Effector CD8-positive, alpha-beta T cell (primary cell): ENCODE data around the gene PLD5.

Experiments used
- DNase-seq: peaks from one replicate; lab custom pipeline; 2025; lab: John Stamatoyannopoulos, UW
- total RNA-seq, 4 experiments: gene quantifications; one replicate each; lab custom pipeline; 2026; lab: John Stamatoyannopoulos, UW

PLD5 gene
- 0 reads per million in 4 experiments for total RNA-seq

DNA sequence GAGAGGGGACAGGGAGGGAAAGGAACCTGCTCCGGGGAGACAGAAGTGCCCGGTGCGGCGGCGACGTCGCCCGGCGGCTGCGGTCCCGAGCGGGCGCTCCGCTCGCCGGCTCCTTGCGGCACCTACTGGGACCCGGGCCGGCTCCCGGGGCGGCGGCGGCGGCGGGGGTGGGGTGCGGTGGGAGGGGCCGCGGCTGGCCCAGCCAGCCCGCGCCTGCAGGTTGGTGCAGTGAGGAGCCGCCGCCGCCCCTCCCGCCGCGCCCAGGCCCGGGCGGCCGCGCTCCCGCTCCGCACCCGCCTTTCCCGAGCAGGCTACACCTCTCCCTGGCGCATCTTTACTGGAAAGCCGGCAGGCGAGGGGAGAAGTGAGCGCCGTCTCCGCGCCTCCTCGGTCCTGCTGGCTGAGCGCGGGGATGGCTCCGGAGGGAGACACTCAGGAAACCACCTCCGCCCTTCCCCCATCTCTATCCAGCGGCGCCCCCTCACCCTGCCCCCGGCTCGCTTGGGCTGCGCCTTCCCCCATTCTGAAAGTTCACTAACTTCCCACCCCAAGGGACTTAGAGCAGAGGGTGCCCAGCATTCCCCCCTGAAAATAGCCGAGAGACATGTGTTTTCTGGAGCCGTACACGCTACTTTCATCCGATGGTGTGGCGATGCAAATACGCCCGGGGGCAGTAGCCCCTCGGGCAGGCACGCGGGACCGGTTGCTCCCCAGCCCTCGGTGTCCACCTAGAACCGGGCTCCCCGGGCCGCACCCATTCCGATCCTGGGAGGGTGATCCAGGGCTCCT, at the start of gene PLD5:
Gene PLD5, minus strand, starts transcription at position 127 of the 789 bp plus-strand sequence.
- no peak for DNase-seq

DNA sequence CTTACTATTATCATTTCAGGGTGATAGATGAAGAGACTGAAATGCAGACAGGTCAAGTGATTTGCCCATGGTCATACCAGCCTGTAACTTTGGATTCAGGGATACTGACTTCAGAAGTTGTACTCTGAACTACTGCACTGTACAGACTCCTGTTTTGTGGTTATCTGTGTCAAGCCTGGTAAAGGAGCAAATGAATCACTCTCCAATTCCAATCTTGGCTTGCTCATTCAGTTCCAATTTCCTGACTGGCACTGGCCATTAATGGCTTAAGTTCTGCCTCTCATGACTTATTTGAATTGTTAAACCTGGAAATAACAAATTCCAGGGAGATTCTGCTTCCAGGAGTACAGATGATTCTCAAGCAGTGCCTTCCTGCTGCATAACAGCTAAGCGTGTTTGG, 45.4 kb upstream of the PLD5 start:
- no peak for DNase-seq

DNA sequence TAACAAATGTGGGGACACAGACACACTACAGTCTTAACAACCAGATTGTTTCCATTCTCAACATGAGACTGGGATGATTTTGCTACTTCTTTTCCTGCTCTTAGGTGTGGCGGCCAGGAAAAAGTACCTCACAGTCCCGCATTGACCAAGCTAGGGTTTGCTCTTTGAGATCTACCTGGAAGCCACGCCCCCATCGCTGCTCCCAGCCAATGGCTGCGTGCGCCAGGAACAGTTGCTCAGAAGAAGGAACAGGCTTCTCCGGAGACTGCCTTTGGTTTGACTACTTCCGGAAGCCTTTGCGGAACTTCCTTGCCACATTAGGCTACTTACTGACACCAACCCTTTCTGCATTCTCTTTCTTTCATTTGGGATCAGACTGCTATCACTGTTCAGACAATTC, 44.2 kb upstream of the PLD5 start:
- DNase-seq, result no peak

DNA sequence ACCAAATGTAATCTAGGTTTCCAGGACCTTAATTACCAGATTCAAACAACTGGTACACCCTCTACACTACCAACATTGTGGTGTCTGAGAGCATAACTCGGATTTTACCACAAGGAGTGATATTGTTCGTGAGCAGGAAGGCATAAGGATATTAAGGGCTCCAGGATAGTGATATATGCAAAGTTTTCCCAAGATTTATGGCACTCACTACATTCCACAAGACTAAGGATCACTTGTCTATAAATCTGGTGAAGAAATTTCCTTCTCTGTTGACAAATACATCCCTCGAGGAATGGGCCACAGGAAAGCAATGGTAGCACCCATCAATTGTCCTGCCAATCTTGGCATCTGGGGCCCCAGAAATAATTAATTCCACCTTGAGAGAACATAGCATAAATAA, 43.1 kb upstream of the PLD5 start:
- DNase-seq, result no peak

DNA sequence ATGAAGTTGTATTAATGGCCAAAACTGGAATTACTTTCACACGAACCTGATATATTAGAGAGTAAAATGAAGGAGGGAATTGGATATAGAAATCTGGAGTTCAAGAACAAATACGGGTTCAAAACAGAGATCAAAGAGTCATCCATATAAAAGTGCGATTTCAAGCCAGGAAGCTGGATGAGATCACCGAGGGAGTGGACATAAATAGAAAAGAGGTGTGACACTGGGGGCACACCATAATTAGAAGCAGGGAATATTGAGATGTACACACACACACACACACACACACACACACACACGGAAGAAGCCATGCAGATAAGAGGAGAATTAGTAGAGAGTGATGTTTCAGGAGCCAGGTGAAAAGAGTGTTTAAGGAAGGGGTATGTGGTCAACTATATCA, 32.3 kb upstream of the PLD5 start:
- DNase-seq, result no peak

DNA sequence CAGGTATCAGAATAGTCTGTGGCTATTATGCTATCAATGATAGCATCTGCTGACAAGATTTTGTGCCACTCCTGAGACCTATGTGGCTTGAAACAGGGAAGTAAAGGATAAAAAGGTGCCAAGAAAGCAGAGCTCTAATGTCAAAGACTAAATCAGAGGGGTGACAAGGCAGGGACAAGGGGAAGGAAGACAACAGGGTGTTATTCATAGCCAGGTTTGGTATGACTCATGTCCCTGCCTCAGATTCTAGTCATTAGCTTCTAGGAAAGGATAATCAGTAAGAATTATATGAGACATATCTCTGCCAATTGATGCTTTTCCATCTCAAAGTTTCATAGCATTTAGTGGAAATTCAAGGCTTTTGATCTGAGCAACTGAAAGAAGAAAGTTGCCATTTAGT, 31.8 kb upstream of the PLD5 start:
- DNase-seq, result no peak

DNA sequence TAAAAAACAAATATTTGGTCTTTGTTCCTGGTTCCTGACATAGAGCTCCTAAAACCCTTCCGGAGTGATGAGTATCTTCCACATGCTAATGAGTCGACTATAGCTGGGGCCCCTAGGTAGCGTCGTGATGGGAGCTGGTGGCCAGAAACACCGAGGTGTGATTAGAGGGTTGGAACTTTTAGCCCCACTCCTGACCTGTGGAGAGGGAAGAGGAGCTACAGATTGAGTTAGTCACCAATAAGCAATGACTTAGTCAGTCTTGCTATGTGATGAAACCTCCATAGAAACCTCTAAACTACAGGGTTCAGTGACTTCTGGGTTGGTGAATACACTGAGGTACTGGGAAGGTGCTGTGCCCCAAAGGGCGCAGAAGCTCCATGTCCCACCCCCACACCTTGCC, 30.1 kb upstream of the PLD5 start:
- no peak for DNase-seq

DNA sequence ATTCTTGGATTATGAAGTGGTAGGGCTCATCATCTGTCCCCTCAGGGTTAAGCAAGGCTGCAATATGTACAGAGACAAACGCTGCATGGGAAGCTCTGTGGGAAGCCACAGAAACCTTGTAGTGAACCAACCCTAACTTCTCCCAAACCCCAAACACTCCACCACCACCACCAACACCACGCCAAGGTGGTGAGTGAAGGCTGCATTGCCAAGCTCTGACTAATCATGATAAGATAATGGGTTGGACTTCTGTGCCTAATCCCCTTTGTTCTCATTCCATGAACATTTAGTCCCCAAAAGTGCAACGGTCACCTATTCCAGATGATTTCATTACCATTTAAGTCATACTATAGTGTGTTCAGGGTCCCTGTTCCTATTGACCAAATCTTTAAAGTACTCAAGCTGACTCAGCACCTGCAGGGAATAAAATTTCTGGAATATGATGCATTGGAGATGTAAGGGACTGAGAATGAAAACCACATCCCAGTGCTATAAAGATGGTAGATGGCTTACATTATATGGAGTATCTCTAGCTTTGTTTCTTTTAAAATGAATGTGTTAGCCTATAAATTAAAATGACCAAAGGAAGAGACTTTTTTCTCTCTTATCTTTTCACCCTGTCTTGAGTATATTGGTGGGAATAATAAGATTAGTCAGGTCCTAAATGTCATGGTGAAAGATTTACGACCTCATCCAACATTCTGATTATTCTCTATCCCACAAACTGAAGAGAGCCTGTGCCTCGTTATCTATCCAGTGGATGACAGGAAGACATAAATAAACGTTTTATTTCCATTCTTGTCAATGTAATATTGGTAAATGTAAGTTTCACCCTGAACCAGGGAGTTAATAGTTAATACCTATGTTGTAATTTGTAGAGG, 22.6 kb upstream of the PLD5 start:
- DNase-seq, result no peak

DNA sequence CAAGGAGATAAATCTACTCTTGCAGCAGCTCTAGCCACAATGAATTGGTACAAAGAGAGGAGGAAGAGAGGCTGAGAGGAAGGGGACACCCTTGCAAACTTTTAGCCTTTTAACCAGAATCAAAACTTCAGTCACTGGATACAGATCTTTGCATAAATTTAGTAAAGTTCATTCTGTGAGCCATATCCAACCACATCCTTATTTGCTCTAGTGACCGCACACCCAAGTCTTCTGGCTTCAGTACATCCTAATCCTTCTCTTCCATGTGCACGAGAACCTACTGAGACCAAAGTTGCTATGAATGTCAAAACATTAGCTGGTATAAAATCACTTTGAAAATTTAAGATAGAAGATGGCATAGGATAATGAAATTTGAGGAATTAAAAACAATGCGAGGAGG, 21.9 kb upstream of the PLD5 start:
- DNase-seq, result no peak

DNA sequence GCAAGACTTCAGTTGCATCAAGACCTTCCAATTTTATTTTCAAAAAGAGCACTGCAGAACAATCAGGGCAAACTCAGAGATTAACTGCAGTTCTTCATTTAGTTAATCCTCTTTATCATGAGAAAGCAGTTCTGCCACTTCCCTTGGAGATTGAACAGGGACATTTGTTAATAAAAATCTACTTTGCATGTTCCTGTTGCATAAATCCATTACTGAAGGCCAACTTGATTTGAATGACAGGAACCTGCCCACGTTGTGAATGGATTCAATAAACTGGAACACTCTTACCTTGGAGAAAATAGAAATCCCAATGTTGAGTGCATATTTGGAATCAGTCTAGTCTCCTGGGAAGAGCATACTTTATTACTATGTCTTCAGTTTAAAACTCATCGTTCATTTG, 19.6 kb upstream of the PLD5 start:
- no peak for DNase-seq

DNA sequence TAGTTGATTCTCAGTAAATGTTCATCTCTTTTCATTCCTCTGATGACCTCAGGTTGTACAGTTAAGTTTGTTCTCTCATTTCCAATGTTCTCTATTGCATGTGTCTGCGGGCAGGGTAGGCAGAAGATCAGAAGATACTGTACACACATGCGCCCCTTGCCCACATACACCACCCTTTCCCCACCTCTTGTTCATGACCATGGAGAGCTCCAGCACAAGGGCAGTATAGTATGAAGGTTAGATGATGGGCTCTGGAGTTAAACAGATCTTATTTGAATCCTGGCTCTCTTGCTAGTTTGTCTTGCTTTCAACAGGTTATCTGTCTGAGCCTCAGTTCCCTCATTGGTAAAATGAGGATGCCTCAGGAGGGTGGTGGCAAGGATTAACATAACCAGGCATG, 17.8 kb upstream of the PLD5 start:
- DNase-seq, result no peak

DNA sequence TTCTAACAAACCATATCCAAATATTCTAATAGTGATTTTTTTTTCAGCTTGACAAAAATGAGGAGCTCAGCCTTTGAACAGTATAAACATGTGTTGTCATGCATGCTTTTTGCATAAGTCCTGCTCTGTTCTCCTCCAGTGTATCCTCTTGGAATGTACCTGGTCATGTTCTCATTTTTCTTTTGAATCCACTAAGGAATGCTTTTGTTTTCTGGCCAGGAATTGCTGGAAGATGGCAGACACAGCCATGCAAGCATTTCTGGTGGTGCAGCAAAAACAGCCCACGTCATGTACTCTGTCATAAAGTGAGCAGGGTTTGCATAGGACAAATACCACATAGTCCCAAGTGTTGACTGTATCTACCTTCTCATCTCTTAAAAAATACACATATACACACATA, 11.5 kb upstream of the PLD5 start:
- DNase-seq, result no peak

DNA sequence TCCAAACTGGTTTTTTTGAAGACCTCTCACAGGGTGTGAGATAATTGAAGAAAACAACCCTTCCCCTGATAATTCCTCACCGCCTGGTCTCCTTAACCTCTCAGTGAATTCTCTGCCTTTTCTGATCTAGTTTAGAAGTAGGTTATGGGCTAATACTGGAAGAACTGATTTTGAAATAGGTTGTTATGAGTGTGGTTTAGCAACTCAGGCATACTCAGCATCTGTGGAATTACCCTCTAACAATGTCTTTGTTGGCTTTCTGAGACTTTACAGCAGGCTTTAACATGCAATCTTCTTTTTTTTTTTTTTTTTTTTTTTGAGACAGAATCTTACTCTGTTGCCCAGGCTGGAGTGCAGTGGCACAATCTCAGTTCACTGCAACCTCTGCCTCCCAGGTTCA, 10.3 kb upstream of the PLD5 start:
- DNase-seq, result no peak

DNA sequence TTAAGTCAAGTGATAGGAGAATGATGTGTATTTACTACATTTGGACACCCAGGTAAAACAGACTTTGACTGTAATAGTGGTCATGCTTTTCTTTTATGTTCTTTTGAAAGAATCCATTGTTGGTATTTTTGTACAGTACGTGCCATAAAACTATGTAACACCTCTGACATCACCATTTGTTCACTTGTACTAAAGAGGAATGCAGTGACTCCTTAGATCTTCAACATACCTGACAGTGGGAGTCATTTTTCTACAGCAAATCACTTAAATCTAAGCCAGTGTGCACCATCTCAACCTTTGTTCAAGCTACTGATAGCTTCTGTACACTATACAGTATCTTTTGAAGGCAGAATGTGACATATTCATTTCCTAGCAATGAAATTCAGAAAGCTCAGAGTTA, 6.3 kb upstream of the PLD5 start:
- no peak for DNase-seq

DNA sequence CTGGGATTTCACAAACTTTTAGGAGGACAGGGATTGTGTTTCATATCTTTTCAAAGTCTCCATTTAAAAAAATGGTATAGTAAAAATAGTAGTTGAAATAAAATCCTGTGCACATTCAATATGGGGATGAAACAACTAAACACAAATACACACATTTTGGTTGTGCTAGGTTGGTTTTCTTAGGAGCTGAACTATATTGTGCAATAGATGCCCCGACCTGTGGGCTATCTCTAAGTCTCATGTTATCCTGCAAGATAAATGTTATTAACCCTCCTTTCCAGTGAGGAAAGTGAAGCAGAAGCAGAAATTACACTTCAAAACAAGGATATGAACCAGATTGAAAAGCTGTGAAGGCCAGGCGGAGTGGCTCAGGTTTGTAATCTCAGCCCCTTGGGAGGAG, 1.3 kb upstream of the PLD5 start:
- no peak for DNase-seq

DNA sequence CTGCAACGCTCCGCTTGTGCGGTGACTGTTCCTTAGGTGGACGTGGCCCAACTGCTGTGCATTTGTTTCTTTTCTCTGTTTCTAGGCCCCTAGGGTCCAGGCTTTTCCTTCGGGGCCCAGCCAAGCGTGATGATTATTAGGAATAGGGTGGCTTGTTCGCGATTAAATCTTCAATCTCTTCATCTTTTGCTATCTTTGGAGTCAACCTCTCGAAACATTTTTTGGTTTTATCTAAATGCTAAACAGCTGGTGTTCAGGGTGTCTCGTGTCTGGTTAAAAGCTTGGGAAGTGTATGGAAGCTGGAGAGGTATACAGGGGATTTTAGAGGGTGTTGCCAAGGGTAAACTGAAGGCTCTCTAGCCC, 844 bp upstream of the PLD5 start:
- DNase-seq, result no peak

DNA sequence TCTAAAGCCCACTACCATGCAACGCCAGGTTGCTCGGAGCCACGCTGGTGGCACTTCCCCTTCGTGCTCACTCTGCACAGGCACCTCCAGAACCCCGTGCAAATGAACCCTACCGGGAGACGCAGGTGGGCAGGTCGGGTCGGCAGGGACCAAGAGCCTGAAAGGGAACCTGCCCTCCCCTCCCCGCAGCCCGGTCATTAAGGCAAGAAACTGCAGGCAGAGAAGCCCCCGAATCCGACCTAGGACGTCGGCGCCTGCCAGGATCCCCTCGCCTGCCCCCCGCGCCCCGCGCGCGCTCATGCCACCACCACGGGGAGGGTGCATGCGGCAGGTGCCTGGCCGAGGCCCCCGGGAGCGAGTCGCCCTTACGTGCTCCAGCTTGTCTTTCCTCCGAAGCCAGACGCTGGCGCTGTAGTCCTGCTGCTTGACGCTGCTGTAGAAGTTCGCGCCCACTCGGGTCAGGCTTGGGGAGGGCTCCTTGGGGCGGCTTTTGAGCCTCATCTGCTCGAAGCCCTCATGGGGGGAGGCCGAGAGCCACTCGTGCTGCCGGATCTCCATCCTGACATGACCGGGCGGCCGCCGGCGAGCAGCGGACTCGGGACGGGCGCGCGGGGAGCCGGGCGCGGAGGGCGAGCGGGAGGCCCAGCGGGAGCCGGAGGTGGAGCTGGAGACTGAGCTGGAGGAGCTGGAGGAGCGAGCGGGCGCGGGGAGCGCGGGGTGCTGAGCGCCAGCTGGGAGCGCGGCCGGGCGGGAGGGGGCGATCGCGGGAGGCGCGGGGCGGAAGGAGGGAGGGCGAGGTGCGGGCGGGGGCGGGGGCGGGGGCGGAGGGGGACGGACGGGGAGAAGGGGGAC, 552 bp downstream of the PLD5 start:
- DNase-seq, result no peak

DNA sequence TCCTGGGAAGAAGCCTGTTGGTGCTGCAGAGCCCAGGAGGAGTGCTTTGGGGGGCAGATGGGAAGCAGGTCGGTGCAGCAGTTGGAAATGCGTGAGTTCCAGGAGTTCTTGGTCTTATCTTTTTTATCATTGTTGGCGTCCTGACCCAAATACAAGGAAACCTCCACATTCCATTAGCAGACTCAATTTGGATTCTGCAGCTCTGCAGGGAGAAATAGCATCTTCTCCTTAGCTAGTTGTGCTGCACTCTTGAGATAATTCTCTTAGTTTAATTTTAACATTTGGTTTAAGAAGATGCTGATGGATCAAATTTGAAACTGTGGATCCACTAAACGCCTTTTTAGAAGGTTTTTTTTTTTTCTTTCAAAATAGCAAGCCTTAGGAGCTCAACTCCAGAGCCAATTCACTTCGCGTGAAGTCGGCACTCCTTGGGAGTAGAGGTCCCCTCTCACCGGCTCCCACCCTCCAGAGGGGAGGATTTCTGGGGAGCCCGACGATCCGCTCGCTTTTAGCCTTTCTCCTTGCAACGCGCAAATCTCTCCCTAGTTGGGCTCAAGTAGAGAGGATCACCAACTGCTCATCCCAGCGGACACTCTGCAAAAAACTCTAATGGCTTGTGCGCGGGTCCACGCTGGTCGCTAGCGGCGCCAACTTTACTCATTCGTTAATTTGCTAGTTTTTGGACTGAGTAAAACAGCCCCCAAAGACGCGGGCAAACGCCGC, 1.3 kb downstream of the PLD5 start:
- DNase-seq, result no peak

DNA sequence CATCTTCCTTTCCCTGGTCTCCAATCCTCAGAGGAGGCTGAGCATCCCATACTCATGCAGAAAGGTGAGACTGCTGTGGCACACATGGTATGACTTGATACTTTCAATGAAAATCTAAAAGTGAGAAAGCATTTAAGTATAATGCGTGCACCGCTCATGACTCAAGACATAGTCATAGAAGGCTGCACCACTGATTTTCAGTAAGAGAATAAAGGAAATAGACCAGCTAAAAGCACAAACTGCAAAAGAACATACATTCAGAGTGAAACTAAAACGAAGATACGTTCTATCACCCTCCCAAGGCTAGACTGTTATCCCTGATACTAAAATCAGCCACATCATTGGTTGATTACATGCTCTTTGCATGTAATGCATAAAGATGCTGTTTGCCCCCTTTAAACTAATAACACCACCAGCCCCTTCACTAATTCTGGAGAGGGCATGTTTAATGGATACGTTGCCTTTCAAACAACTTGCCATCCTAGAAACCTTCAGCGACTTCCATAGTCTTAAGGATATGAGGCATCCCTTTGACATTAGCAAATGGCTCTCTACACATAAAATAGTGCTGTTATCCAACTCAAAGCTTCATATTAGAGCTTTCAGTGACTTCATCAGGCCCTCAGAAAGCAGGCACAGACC, 2.1 kb downstream of the PLD5 start:
- DNase-seq, result no peak

DNA sequence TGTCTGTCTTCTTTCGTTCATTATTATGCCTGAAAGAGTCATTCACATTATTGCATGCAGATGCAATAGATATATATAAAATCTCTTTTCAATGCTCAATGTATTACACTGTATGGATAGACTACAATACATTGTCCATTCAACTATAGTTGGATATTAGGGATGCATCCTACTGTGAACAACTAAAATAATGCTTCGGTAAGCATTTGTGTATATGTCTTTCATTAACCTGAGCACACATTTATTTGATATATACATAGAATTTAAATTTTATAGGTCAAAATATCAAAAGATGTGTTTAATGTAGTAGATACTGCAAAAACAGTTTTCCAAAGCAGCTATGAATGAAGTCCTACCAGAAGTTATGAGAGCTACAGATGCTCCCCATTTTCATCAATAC, 8.9 kb downstream of the PLD5 start:
- no peak for DNase-seq

DNA sequence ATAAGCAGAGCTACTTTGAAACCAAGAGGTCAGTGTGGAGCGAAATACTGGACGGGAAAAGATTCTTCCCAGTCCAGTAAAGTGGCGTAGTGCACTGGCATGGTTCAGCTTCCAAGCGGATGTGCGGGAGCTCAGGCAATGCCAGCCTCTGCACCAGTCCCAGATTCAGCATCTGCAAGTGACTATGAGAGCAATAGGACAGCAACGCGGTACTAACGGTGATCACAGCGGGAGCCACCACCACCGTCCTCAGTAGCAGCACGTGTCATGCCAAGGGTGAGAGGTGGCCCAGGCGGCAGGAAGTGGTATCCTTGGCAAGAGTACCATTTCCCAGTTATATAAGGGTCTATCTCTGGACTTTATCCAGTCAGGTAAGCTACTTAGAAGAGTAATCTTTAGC, 17.8 kb downstream of the PLD5 start:
- DNase-seq, result no peak
